GM19372 (cell line): ENCODE data around the gene CRACDL.

Experiments
- ATAC-seq: cut with Tn5 transposase; IDR thresholded peaks from one replicate; pipeline ENCODE4 v1.9.1; 2021; ENCODE audit warnings: mild to moderate bottlenecking, low read depth, moderate library complexity; ENCODE audit not compliant: unreplicated experiment

Gene CRACDL

DNA sequence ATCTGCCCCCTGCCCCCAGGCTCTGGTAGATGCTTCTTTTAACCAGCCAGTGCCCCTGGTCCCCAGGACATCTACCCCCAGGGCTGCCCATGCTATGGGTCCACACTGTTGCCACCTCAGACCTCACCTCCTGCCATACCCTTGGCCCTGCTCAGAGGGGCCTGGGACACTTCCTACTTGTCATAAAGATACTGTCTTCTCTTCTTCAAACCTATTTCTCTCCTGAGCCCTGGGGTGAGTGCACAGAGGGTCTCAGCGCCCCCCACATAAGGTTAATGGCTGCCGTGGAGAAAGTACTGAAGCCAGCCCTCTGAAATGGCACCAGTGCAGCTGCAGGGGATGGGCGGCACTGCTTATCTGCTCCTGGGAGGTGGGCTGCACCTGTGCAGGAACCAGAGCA, 127.5 kb downstream of the CRACDL start:
- no peak for ATAC-seq

DNA sequence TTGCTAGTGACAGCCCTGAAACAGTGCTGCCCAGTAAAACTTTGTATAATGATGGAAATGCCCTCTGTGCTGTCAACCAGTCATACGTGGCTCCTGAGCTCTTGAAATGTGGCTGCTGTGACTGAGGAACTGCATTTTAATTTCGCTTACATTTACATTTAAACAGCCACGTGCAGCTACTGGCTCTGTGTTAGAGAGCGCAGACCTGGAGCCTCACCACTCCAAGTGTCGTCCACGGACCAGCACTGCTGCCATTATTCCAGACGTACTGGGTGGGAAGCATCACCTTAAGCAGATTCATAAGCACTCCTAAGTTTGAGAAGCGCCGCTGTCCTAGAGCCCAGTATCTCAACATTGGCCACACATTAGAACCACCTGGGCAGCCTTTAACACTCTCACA, 128.1 kb downstream of the CRACDL start:
- ATAC-seq = no peak

- ATAC-seq = no peak
Observed at GRCh38 chr2:98807221-98807620, 128.8 kb downstream of the CRACDL start.

DNA sequence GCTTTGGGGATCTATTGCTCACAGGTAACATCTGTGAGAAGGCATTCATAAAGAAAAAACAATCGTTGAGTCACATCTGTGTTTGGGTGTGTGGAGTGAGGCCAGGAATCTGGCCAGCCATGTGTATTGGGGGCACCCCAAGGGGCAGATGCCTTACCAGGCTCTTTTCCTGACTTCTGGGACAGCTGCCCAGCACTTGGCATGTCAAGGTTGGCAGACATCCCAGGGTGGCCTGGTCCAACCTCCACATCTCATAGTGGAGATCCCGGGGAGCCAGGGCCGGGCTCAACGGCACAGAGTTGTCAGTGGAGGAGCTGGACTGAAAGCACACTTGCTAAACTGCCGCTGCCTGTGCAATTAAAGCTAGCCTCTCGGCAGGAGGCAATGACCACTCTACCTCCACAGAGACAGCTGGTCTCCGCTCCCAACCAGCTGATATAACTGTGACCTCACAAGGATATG, 129.8 kb downstream of the CRACDL start:
- ATAC-seq = no peak

DNA sequence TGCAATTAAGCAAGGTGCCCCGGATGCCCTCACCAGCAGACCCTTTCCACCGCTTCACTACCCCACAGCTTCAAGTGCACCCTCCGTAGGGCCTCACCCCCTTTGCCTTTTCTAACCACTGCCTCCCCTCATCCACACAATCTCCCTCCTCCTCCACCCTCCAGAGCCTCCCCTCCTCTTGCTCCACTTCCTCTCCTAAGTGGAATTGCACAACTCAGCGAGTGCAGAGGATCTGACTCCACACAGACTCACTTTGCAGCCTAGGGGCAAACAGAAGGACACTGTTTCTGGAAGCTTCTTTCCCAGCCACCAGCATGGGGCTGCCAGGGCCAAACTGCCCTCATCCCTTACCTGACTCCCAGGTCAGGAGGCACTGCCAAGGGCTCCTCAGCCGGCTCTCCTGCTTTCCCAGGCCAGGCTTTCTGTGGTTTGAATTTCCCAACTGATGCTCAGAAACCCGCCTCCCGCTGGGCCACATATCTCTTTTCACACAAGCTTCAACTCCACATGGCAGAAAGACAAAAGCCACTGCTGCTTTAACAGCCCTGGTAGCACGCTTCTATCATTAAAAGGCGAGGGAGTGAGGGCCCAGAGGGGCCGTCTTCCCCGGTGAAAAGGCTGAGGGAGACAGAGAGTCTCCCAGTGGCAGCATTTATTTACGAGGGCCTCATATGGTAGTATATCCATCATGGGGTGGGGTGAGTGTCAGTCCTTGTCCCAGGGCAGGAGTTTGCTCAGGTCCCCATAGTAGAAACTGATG, 130.4 kb downstream of the CRACDL start:
- ATAC-seq = no peak

GRCh38 chr2:98804736-98805135, 131.3 kb downstream of the CRACDL start:
- ATAC-seq = no peak

- no peak for ATAC-seq
Observed at GRCh38 chr2:98804265-98804650, 131.8 kb downstream of the CRACDL start.

- no peak for ATAC-seq
Observed at GRCh38 chr2:98803405-98804264, 132.4 kb downstream of the CRACDL start.

- ATAC-seq = no peak
Observed at GRCh38 chr2:98802344-98802743, 133.7 kb downstream of the CRACDL start.

DNA sequence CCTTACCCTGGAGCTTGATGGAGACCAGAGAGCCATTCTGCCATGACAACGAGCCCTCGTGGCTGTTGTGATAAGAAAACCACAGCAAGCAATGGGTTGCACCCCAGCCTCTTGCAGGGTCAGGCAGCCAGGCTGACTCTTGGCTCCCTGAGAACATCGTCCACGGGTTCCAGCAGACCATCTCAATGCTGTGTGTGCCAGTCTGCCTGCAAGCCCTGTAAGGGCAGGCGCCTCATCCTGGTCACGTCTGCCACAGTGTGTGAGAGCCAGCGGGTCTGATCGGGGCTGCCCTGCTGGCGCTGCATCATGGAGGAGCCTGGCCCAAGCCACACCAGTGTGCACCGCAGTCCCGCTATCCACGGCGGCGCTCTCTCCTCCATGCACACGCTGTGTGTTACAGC, 134.1 kb downstream of the CRACDL start:
- no peak for ATAC-seq

DNA sequence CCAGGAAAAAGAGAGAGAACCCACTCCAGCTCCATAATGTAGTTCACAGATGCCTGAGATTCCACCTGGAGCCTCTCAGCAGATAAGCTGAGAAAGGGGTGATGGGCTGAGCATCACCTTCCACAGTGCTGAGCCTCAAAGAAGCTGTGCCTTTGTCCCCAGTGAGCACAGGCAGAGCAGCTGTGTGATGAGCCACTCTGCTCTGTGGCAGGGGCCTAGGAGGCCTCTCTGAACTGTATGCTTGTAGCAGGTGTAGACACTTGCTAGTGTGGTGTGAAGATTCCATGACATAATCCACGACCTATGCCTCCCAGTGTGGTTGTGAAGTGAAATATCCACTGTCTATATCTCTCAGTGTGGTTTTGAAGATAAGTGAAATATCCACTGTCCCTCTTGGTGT, 134.7 kb downstream of the CRACDL start:
- no peak for ATAC-seq

DNA sequence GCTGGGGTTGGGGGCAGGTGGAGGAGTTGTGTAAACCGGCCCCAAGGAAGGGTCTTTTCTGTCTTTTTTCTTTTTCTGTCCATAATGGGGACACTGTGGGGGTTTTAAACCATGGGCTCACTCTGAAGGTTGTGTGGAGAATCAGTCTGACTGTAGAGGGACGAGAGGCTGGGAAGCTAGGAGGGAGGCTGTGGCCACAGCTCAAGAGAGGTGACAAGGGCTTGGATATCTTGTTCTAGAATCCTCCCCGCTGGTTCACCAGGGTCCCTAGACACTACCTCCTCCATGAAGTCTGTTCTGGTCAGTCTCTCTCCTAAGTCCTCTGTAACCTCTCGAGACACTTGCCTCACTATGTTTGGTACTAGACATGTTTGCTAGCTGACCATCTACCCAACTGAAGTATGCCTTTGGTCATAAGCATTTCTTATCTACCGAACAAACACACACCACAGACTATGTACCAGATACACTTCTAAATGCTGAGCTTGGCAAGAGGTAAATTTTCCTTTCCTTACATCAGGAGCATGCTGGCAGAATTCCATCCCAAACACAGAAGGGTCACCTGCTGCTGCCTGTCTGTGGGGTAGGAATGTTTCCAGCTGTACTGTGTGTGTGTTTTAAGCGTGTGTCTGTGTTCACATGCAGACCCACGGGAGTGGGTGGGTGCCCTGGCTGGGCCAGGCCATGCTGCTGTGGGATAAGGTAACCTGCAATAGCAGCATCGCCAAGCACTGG, 135.5 kb downstream of the CRACDL start:
- no peak for ATAC-seq

DNA sequence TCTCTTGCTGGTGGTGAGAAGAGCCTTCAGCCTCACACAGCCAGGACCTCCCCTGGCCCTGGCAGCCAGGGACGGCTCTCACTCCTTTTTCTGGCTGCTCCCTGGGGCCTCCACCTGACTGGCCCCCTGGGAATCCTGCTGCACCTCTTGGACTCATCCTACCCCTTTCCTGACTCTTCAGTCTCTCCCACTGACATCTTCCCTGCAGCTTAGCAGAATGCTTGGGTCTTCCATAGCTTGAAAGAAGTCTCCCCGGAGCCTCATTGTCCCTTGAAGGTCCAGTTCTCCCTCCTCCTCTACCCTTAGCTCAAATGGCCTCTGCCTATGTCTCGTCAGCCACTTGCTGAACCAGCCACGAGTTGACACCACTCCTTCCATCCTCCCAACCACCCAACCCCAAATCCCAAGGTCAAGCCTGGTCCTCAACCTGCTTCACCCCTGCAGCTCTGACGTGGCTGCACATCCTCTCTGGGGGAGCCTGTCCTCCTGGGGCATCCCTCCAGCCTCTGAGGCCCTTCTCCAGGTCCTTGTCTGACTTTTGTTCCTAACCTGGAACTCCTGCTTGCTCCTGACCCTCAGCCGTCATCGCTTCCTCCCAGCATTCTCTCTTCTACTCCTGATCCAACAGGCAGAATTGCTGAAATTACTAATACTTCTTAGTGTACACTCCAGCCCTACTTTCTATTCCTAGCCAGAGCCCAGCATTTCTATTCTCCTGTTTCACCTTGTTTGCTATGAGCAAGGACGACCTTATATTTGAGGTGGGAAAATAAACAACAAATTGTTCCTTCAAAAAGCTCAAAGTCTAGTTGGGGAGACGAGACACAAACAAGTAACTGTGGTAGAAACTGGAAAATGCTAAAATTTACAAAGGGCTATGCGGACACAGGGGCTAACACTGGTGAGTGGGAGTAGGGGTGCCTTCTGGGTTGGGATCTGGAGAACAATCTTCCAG, 136.4 kb downstream of the CRACDL start:
- ATAC-seq = no peak

- ATAC-seq = no peak
Observed at GRCh38 chr2:98796775-98797544, 139.1 kb downstream of the CRACDL start.

GRCh38 chr2:98795891-98796676, 139.9 kb downstream of the CRACDL start:
- no peak for ATAC-seq

DNA sequence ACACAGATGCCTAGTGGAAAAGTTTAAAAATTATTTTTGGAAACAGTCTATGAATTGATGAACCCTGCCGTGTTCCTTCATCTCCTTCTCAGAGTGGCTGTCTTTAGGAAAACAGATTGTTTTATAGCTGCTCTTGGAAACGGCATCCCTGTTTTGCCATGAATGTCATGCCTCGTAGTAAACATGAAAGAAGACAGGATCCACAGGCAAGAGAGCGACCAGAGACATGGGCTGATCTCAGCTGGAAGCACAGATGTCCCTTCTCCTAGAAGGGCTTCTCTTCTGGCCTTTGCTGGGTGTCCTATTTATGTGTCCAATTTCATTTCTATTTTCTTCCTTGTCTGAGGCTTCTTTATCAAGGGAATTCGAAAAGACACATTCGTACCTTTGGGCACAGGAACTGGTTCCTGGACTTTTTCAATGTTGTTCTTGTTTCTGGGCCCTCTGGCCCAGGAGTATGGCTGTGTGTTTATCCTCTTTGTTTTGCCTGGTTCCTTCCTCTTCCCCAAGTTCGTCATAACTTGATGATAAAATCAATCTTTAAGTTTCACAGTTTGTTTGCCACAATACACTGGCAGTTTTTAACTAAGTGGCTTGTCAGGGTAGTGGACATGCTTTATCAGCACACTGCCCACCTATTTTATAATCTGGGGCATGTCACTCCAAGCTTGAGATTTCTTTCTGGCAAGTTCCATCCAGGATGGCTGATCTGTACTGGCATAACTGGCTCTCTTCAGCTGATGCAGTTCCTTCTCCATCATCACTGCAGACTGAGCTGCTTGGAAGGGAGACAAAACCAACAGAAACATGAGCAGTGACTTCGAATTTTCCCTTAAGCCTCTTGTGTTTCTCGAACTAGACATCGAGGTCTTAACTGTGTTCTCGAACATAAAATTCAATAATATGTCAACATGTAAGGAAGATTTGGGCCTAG, 141.9 kb downstream of the CRACDL start:
- ATAC-seq = no peak

DNA sequence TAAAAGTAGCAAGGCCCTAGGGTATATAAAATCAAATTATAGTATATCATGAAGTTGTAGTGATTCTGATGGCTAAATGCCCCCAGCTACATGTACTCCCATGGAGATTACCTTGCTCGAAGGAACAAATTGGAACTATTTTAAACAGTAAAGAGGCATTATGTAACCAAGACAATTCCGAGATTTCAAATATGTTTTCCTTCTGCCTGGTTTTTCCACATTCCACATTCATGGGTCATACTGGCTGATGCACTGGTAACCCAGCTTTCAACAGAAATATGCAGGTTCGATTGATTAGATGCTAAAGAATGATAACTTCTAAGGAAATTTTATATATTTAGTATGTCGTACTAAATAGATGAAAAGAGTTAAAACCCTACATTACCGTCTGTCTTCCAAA, 142.8 kb downstream of the CRACDL start:
- ATAC-seq = no peak
